IMR-90 (cell line): ENCODE results near the gene FXYD5. TPM values are rescaled to one million over a fixed set of nuclear protein-coding genes. Genes with fewer than 3 reads are reported as not detected.

Source experiments
- CEBPB ChIP-seq: IDR thresholded peaks from 2 replicates; pipeline ENCODE4 v1.6.1; 2012; ENCODE audit warnings: low read depth, low read length, improper control_type of control experiment
- CTCF ChIP-seq: conservative IDR thresholded peaks from 2 replicates; pipeline ENCODE4 v1.5.1; 2012; ENCODE audit warnings: mild to moderate bottlenecking, low read depth, low read length, improper control_type of control experiment
- MAZ ChIP-seq: IDR thresholded peaks from 2 replicates; pipeline ENCODE4 v1.6.1; 2012; ENCODE audit warnings: low read depth, mild to moderate bottlenecking, low read length, improper control_type of control experiment, moderate library complexity, borderline replicate concordance
- POLR2A ChIP-seq: IDR thresholded peaks from 2 replicates; pipeline ENCODE4 v1.6.1; 2012; ENCODE audit warnings: mild to moderate bottlenecking, low read depth, low read length
- RFX5 ChIP-seq: IDR thresholded peaks from 2 replicates; pipeline ENCODE4 v1.8.0; 2012; ENCODE audit warnings: low read depth, mild to moderate bottlenecking, low read length, moderate library complexity
- polyA plus RNA-seq, 3 experiments: library from polyadenylated mRNA; depleted of rRNA; stranded (reverse); fragments of >200 nt; gene quantifications; 2 replicates each; pipeline ENCODE4 v1.2.3, GENCODE V29; 2012; ENCODE audit warnings: low replicate concordance in 1 of 3
- total RNA-seq: library from RNA; depleted of rRNA; stranded (reverse); fragments of >200 nt; gene quantifications from 2 replicates; pipeline ENCODE4 v1.2.3, GENCODE V29; 2012

The FXYD5 gene
- total and polyA plus RNA-seq, 2 of the 4 experiments (the other 2 are of a cell fraction) = 53.6 to 245 TPM

- TF ChIP-seq RFX5 = no peak
- no peak for TF ChIP-seq CTCF
- TF ChIP-seq CEBPB = no peak
- TF ChIP-seq MAZ = no peak
- no peak for TF ChIP-seq POLR2A
Observed at GRCh38 chr19:35123573-35123972, 31.0 kb upstream of the FXYD5 start (continued).
